HCEC 1CT (cell line): ENCODE measurements around the gene APH1A.
A peak's percentile ranks its signal among the peaks of the same experiment; 100 is the strongest.
"Not testable (repeated sequence)": the region's sequence is repeated elsewhere in the genome, so short reads cannot be mapped to it uniquely, and the experiment has no call there.

Experiments used
- DNase-seq: peaks from one replicate; pipeline ENCODE4 v3.0.0-alpha.2; 2017

The APH1A gene

GRCh38 chr1:150268705-150269403 is at the start of gene APH1A:
Gene APH1A (minus strand): TSS chr1:150269016. CDS start chr1:150268810, 206 bp downstream.
- DNase-seq, result peak; percentile 97

DNA sequence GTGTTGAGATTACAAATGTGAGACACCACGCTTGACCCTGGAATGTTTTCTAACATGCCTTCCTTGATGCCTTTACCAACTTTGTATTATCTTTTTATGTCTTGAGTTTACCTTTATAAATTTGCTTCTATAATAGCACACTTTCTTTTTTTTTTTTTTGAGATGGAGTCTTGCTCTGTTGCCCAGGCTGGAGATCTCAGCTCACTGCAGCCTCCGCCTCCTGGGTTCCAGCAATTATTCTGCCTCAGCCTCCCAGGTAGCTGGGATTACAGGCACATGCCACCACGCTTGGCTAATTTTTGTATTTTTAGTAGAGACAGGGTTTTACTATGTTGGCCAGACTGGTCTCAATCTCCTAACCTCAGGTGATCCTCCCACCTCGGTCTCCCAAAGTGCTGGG is 45.9 kb upstream of the APH1A start:
- DNase-seq, result not testable (repeated sequence)

DNA sequence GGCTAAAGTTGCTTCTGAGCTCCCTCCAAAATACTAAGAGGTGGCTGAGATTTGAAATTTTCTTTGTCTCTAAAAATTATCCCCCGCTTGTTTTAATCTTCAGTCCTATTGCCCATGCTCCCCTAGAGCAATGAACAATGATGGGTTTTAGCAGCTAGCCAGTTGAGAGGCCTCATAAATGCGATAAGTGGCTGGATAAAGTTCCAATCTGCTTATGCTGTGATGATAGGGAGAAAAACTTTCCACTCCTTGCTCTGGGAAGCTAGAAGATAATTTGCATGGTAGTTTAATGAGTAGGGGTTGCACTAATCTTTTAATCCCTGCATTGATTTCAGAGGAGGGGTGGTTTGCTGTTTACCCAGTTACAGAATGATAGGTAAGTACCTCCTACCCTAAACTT is 42.9 kb upstream of the APH1A start:
- DNase-seq, result no peak

DNA sequence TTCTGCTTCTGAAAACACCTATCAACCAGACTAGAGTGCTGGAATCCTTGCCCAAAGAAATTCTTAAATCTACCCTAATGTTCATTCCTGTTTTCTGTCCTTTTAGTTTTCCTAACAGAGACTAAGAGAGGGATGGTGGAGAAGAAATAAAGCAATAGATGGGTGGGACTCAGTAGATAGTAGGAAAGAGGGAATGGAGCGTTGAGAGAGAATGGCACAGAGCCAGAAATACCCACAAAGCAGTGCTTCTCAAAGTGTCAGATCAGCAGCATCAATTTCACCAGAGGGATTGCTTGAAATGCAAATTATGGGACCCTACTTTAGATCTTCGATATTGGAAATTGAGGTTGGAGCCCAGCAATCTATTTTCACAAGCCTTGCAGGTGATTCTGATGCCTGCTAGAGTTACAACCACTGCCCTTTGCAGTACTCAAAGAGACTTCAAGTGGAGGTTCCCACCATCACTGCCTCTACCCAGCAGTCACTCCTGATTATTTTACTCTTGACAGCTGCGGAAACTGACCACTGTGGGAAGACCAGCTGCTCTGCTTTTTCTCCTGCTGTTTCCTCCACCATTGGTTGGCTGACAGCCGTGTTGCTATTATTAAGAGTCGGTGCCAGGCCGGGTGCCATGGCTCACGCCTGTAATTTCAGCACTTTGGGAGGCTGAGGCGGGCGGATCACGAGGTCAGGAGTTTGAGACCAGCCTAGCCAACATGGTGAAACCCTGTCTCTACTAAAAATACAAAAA is 41.1 kb upstream of the APH1A start:
- DNase-seq, result no peak

GRCh38 chr1:150308585-150308984 is 39.8 kb upstream of the APH1A start:
- DNase-seq, result not testable (repeated sequence)

DNA sequence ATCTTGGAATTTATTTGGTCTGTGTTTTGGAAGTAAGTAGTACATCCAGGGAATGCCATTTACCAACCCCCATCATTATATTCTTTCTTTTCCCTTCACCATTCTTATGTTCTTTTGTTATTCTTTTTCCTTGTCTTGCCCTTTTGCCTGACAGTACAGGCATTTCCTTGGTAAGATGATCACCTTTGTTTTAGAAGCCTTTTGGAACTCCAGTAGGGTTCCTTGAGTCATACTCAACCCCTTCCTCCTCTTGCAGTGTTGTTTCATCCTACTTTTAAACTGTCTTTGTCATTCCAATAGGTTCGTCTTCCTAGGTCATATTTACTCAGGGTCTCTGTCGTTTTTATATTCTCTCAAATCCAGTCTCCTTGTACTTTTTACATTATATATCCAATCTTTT is 34.1 kb upstream of the APH1A start:
- DNase-seq, result no peak

- DNase-seq, result no peak
Observed at GRCh38 chr1:150302338-150302737, 33.5 kb upstream of the APH1A start.

- no peak for DNase-seq
Observed at GRCh38 chr1:150299716-150300115, 30.9 kb upstream of the APH1A start.

DNA sequence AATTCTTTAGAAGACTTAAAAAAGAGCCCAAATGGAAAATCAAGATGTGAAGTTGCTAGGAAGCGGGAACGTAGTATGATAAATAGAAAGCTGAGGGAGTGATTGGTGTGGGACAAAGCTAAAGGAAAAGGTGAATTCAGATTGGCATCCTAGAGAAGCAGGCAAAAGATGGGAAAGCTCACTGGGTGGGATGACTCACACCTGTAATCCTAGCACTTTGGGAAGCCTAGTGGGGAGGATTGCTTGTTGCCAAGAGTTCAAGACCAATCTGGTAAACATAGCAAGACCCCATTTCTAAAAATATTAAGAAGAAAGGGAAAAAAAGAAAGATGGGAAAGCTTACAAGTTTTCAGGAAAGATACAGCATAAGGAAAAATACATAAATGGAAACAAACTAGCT is 26.7 kb upstream of the APH1A start:
- DNase-seq, result no peak

GRCh38 chr1:150293433-150294253 is 24.8 kb upstream of the APH1A start, which contains the start of gene MRPS21:
Gene MRPS21 (plus strand): TSS chr1:150293861. CDS start chr1:150294367, 506 bp downstream.
- peak; percentile 84 for DNase-seq

GRCh38 chr1:150288822-150289221 is 20.0 kb upstream of the APH1A start:
- DNase-seq, result no peak

DNA sequence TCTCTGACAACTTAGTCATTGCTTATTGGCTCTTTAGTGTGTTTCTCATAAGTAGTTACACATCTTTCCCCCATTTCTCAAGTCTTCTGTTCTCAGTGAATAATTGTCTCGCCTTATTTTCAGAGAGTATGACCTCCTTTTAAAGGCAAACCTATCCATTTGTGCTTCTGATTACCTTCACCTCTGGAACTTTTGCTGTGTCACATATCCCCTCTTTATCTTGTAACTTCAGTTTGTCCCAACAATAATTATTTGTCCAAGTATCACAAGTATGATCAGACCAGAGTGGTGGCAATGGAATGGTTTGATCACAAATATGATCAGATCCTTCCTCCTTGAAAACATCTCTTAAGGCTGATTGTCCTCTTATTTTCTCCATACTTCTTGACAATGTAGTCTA is 19.6 kb upstream of the APH1A start:
- DNase-seq, result no peak

DNA sequence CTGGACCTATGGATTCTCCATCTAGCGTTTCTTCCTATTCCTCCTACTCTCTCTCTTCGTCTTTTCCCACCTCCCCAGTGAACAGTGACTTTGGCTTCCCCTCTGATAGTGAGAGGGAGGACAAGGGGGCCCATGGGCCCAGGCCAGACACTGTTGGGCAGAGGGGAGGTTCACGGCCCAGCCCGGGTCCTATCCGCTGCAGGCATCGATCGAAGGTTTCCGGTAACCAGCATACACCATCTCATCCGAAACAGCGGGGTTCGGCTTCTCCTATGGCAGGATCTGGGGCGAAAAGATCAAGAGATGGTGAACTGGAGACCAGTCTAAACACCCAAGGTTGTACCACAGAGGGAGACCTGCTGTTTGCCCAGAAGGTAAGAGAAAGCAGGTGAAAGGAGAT is 14.4 kb upstream of the APH1A start:
- no peak for DNase-seq

GRCh38 chr1:150282558-150282958 is 13.7 kb upstream of the APH1A start:
- DNase-seq, result no peak

DNA sequence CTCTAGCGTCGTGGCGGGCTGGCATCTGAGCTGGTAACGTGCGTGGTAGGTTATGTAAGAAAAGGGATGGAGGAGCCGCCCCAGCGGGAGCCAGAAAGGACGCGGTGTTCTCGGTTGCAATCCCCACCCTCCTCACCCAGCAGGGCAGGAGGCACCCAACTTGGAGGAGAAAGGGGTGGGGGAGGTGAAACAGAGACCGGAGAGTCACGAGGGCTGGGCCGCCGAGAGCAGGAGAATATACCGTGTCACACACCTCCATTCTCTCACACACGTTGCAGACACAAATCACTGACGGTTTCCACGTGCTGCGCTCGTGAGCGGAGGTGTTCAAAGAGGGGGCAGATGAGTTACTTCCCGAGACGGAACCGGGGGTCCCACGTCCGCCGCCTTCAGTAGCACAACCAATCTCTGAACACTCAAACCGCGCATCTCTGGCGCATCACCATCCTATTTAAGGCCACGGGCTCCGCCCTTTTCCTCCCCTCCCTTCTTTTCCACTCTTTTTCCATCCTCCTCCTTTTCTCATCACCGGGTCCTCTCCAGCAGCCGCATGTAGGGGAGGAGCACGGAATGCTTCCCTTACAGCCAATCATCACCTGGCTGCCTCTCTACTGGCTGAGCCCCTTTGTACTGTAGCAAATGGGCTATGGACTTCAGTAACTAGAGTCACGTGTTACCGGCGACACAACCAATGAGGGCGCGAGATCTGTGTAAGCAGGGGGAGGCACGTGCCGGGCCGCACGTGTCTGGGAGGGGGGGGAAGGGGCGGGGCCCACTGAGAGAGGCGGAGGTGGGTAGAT is 13.1 kb upstream of the APH1A start, which contains the start of gene CIART:
Gene CIART, plus strand, starts transcription at position 797 of the 800 bp plus-strand sequence. CDS start 714 bp downstream, outside the sequence.
- DNase-seq, result peak; percentile 68

- peak; percentile 71 for DNase-seq
Observed at GRCh38 chr1:150281221-150281757, 12.5 kb upstream of the APH1A start.

DNA sequence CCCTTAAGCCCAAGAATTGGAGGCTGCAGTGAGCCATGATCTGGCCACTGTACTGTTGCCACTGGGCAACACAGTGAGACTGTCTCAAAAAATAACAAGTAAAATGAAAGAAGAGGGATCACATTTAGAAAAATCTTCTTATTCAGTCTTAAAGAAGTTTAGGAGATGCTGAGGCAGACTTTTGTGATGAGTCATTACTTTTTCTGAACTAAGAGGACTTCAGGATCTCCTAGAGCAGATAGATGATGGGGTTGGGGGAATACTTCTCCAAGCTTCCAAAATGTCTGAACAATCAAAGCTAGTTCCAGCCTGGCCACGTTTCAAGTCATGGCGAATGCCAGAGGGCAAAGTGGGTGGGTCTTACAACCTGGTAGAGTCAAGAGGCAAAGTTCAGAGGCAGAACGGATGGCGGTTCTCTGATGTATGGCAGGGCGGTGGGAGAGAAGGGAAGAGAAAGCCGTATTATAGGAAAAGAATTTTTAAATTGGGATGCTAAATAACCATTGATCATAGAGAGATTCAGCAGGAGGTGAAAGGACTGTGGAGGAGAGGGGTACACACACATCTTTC is 11.4 kb upstream of the APH1A start:
- no peak for DNase-seq

GRCh38 chr1:150273311-150273710 is 4.5 kb upstream of the APH1A start:
- DNase-seq, result no peak

GRCh38 chr1:150271291-150271959 is 2.6 kb upstream of the APH1A start:
- no peak for DNase-seq

DNA sequence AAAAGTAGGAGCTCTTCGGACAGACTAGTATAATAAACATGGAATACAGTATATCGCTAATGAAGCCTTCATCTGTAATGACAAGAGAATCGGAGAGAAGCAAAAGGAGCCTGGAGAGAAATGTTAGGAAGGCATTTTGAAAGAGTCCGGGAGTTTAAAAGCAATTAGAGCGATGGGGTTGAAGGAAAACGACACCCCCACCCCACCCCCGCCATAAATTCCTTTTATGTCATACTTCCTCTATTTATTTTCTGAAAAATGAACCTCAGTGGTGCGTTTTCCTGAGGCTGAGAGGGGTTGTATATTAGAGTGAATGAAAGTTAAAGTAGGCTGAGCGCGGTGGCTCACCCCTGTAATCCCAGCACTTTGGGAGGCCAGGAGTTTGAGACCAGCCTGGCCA is 635 bp upstream of the APH1A start:
- no peak for DNase-seq

- peak; percentile 19 for DNase-seq
Observed at GRCh38 chr1:150268340-150268704, 494 bp downstream of the APH1A start.
